A549 (cell line): ENCODE data around the gene B3GALT6.

Experiments
- CTCF ChIP-seq: fragments of >200 bp; sonication (Bioruptor Twin); formaldehyde crosslinking; IDR thresholded peaks from 3 replicates; pipeline ENCODE4 v1.5.1; 2016
- ELK1 ChIP-seq: fragments of 150-350 bp; IDR thresholded peaks from 2 replicates; pipeline ENCODE4 v1.6.1; 2014; ENCODE audit warnings: low read depth, mild to moderate bottlenecking, low read length
- FOSL2 ChIP-seq, 2 experiments: fragments of 450-650 bp in 1 of 2; fragments of >200 bp in 1 of 2; sonication (Bioruptor Twin) in 1 of 2; formaldehyde crosslinking; IDR thresholded peaks; 2 replicates each; pipeline versions ENCODE4 v1.5.0 to v1.6.1; 2016 to 2020; ENCODE audit warnings: mild to moderate bottlenecking in 1 of 2, moderate library complexity in 1 of 2
- HOXA7 ChIP-seq: fragments of 250-450 bp; sonication (Bioruptor Pico); IDR thresholded peaks from 2 replicates; pipeline ENCODE4 v1.5.0; 2020; ENCODE audit warnings: mild to moderate bottlenecking, moderate library complexity
- HOXB5 ChIP-seq: fragments of 250-450 bp; sonication (Bioruptor Pico); IDR thresholded peaks from 2 replicates; pipeline ENCODE4 v1.5.0; 2020; ENCODE audit warnings: mild to moderate bottlenecking, moderate library complexity
- JUNB ChIP-seq: fragments of >200 bp; sonication (Bioruptor Twin); formaldehyde crosslinking; IDR thresholded peaks from 2 replicates; pipeline ENCODE4 v1.6.1; 2016
- MAFK ChIP-seq: fragments of 450-650 bp; IDR thresholded peaks from 2 replicates; pipeline ENCODE4 v1.6.1; 2014; ENCODE audit not compliant: partially characterized antibody
- MAZ ChIP-seq: fragments of 150-350 bp; IDR thresholded peaks from 2 replicates; pipeline ENCODE4 v1.6.1; 2014; ENCODE audit warnings: antibody characterized with exemption, low read depth, low read length, borderline replicate concordance
- POLR2A ChIP-seq: IDR thresholded peaks from 2 replicates; pipeline ENCODE4 v1.6.1; 2012; ENCODE audit warnings: mild to moderate bottlenecking, low read length
- RCOR1 ChIP-seq: fragments of 150-350 bp; IDR thresholded peaks from 2 replicates; pipeline ENCODE4 v1.6.1; 2014; ENCODE audit warnings: antibody characterized with exemption, low read length, low read depth

DNA sequence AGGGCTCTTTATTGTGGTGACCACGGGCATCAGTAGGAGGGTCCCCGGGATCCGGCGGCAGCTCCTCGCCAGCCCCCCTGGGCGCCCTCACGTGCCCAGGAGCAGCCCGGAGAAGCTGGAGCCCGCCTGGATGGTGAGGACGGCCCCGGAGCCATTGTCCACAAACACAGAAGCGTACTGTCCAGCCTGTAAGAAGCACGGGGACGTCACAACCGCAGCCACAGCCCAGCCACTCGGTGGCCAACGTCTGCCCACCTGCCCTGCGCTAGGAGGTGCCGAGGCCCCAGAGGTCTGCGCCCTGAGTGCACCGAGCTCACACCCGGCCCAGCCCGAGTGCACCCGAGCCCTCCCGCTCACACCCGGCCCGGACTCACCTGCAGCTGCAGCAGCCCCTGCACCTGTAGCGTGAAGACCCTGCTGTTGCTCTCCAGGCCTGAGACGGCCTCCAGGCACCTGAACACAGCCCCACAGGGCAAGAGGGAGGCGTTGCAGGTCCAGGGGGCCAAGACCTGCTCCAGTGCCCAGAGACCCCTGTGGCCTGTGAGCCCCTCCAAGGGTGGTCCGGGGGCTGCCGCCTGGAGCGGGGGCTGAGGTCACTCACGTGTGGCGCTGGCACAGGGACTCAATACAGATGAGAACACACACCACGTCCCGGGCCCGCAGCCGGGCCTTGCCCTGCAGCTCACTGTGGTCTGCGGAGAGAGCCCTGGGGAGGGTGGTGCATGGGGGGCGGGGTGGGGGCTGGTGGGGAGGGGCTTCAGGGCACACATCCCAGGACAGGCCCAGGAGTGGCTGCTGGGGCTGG is 10.6 kb downstream of the B3GALT6 start:
- TF ChIP-seq ELK1: no peak
- TF ChIP-seq MAZ: no peak
- no peak for TF ChIP-seq MAFK
- no peak for TF ChIP-seq POLR2A
- no peak for TF ChIP-seq FOSL2 (IDR thresholded peaks at IDR 0.05)
- no peak for TF ChIP-seq FOSL2 (CRISPR knock-in tag; IDR thresholded peaks at IDR 0.05)
- TF ChIP-seq HOXB5 (CRISPR knock-in tag): no peak
- TF ChIP-seq CTCF: no peak
- TF ChIP-seq JUNB: no peak
- TF ChIP-seq RCOR1: no peak
- no peak for TF ChIP-seq HOXA7
